ENCODE results near the gene MCU. TPM values are rescaled to one million over a fixed set of nuclear protein-coding genes. Genes with fewer than 3 reads are reported as not detected.

MCU gene
- total RNA-seq, 1 donor from 2014 or later, result 31.8 TPM

DNA sequence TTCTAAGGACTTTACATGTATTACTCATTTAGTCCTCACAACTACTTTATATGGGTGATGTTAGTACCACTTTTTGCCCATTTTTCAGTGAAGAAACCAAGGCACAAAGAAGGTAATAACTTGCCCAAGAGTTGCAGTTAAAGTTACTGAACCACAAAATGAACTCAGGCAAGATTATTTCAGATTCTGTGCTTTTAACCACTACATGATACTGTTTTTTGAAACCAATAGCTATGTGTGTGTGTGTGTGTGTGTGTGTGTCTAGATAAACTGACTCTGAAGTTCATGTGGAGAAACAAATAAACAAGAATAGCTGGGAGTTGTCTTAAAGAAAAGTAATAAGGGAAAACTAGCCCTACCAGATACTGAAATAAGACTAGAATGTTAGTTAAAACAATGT is 140.8 kb downstream of the MCU start:
- Histone ChIP-seq H2AFZ (ENCODE audit: low read depth, low read length) (no peak overlapping the region), H3K4me2 (ENCODE audit: low read length) (no peak overlapping the region), H3K27ac (ENCODE audit: low read depth, low read length) (no peak overlapping the region), H3K4me3 (ENCODE audit: insufficient read depth, low read depth, low read length) (no peak overlapping the region), H3K36me3 (ENCODE audit: insufficient read depth, low read length) (no peaks in the 10 kb centered on the region), H3K9ac (ENCODE audit: low read length) (no peak overlapping the region), H3K9me3 (ENCODE audit: insufficient read depth, low read depth, low read length) (no peaks in the 10 kb centered on the region), H3K27me3 (ENCODE audit: insufficient read depth, low read length) (no peaks in the 10 kb centered on the region), H4K20me1 (ENCODE audit: insufficient read depth, low read length) (peaks cover 9% of the 10 kb centered on the region), H3K79me2 (ENCODE audit: insufficient read depth, low read length) (peaks cover 11% of the 10 kb centered on the region), H3K4me1 (ENCODE audit: insufficient read depth, low read length) (no peaks in the 10 kb centered on the region)
- Mint-ChIP-seq H3K4me1 (ENCODE audit: low read depth, unreplicated experiment) (peaks cover 17% of the 10 kb centered on the region), H3K27me3 (ENCODE audit: low read depth, unreplicated experiment) (no peaks in the 10 kb centered on the region), H3K9me3 (ENCODE audit: unreplicated experiment) (no peaks in the 10 kb centered on the region), H3K36me3 (ENCODE audit: low read depth, unreplicated experiment) (no peaks in the 10 kb centered on the region), H3K27ac (ENCODE audit: unreplicated experiment) (peak overlapping the region; percentile 26), H3K4me3 (ENCODE audit: unreplicated experiment) (no peak overlapping the region)
- TF ChIP-seq, protein P1, sequence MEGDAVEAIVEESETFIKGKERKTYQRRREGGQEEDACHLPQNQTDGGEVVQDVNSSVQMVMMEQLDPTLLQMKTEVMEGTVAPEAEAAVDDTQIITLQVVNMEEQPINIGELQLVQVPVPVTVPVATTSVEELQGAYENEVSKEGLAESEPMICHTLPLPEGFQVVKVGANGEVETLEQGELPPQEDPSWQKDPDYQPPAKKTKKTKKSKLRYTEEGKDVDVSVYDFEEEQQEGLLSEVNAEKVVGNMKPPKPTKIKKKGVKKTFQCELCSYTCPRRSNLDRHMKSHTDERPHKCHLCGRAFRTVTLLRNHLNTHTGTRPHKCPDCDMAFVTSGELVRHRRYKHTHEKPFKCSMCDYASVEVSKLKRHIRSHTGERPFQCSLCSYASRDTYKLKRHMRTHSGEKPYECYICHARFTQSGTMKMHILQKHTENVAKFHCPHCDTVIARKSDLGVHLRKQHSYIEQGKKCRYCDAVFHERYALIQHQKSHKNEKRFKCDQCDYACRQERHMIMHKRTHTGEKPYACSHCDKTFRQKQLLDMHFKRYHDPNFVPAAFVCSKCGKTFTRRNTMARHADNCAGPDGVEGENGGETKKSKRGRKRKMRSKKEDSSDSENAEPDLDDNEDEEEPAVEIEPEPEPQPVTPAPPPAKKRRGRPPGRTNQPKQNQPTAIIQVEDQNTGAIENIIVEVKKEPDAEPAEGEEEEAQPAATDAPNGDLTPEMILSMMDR (IDR thresholded peaks at IDR 0.05; ENCODE audit: insufficient read depth, low read depth, low read length), result no peak
- TF ChIP-seq EZH2 (IDR thresholded peaks at IDR 0.05; ENCODE audit: insufficient read depth, low read length), result no peak
- DNase-seq (ENCODE audit: low read depth) (peak; percentile 17), FAIRE-seq (no peak)

GRCh38 chr10:72834183-72834825 is 142.4 kb downstream of the MCU start:
- peaks cover 17% of the 10 kb centered on the region for H3K4me1 Mint-ChIP-seq (ENCODE audit: low read depth, unreplicated experiment)
- no peaks in the 10 kb centered on the region for H3K9me3 ChIP-seq (ENCODE audit: insufficient read depth, low read depth, low read length)
- no peaks in the 10 kb centered on the region for H3K36me3 Mint-ChIP-seq (ENCODE audit: low read depth, unreplicated experiment)
- no peaks in the 10 kb centered on the region for H3K9me3 Mint-ChIP-seq (ENCODE audit: unreplicated experiment)
- DNase-seq (ENCODE audit: low read depth), result peak; percentile 47
- H3K27me3 ChIP-seq (ENCODE audit: insufficient read depth, low read length), result no peaks in the 10 kb centered on the region
- no peak overlapping the region for H3K4me2 ChIP-seq (ENCODE audit: low read length)
- no peak overlapping the region for H3K4me3 Mint-ChIP-seq (ENCODE audit: unreplicated experiment)
- no peaks in the 10 kb centered on the region for H3K4me1 ChIP-seq (ENCODE audit: insufficient read depth, low read length)
- H3K27ac ChIP-seq (ENCODE audit: low read depth, low read length), result no peak overlapping the region
- peaks cover 9% of the 10 kb centered on the region for H4K20me1 ChIP-seq (ENCODE audit: insufficient read depth, low read length)
- H3K79me2 ChIP-seq (ENCODE audit: insufficient read depth, low read length), result peaks cover 11% of the 10 kb centered on the region
- TF ChIP-seq, protein P1 (IDR thresholded peaks at IDR 0.05; ENCODE audit: insufficient read depth, low read depth, low read length), result peak; percentile 66
- TF ChIP-seq EZH2 (IDR thresholded peaks at IDR 0.05; ENCODE audit: insufficient read depth, low read length), result no peak
- no peak overlapping the region for H2AFZ ChIP-seq (ENCODE audit: low read depth, low read length)
- no peak overlapping the region for H3K9ac ChIP-seq (ENCODE audit: low read length)
- no peaks in the 10 kb centered on the region for H3K36me3 ChIP-seq (ENCODE audit: insufficient read depth, low read length)
- no peak overlapping the region for H3K4me3 ChIP-seq (ENCODE audit: insufficient read depth, low read depth, low read length)
- no peaks in the 10 kb centered on the region for H3K27me3 Mint-ChIP-seq (ENCODE audit: low read depth, unreplicated experiment)
- H3K27ac Mint-ChIP-seq (ENCODE audit: unreplicated experiment), result no peak overlapping the region
- peak; percentile 93 for FAIRE-seq

DNA sequence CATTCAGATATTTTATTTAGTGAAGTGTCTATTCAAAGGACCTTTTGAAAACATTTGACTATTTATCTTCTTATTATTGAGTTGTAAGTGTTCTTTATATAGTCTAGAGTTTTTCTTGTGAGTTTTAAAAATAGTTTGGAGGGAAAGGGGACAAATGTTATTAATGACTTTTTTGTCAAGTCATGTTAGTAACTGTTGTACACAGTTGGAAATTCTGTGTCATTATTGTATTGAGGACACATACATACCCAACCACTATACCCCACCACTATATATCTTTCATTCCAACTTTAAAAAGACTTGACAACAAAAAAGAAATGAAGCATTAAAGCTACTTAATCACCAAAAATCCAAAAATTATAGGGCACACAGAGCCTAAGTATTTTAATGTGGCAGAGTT is 148.4 kb downstream of the MCU start:
- Mint-ChIP-seq H3K4me1 (ENCODE audit: low read depth, unreplicated experiment) (no peaks in the 10 kb centered on the region), H3K27ac (ENCODE audit: unreplicated experiment) (no peak overlapping the region), H3K36me3 (ENCODE audit: low read depth, unreplicated experiment) (no peaks in the 10 kb centered on the region), H3K4me3 (ENCODE audit: unreplicated experiment) (no peak overlapping the region), H3K27me3 (ENCODE audit: low read depth, unreplicated experiment) (no peaks in the 10 kb centered on the region), H3K9me3 (ENCODE audit: unreplicated experiment) (no peaks in the 10 kb centered on the region)
- TF ChIP-seq EZH2 (IDR thresholded peaks at IDR 0.05; ENCODE audit: insufficient read depth, low read length), result no peak
- TF ChIP-seq, protein P1 (IDR thresholded peaks at IDR 0.05; ENCODE audit: insufficient read depth, low read depth, low read length), result no peak
- Histone ChIP-seq H3K27me3 (ENCODE audit: insufficient read depth, low read length) (no peaks in the 10 kb centered on the region), H3K79me2 (ENCODE audit: insufficient read depth, low read length) (peaks cover 2% of the 10 kb centered on the region), H3K4me2 (ENCODE audit: low read length) (no peak overlapping the region), H2AFZ (ENCODE audit: low read depth, low read length) (no peak overlapping the region), H3K9me3 (ENCODE audit: insufficient read depth, low read depth, low read length) (no peaks in the 10 kb centered on the region), H3K27ac (ENCODE audit: low read depth, low read length) (no peak overlapping the region), H4K20me1 (ENCODE audit: insufficient read depth, low read length) (peaks cover 2% of the 10 kb centered on the region), H3K4me3 (ENCODE audit: insufficient read depth, low read depth, low read length) (no peak overlapping the region), H3K9ac (ENCODE audit: low read length) (no peak overlapping the region), H3K4me1 (ENCODE audit: insufficient read depth, low read length) (no peaks in the 10 kb centered on the region), H3K36me3 (ENCODE audit: insufficient read depth, low read length) (no peaks in the 10 kb centered on the region)
- no peak for FAIRE-seq
- DNase-seq (ENCODE audit: low read depth), result no peak
